VCaP (cell line): ENCODE results near the gene FKBP1A.

ENCODE experiments used
- H3K27ac ChIP-seq: fragments of 450-650 bp; 2 replicates; pipeline ENCODE4 v1.5.1; 2017
- CTCF ChIP-seq: fragments of 450-650 bp; conservative IDR thresholded peaks from 2 replicates; pipeline ENCODE4 v1.5.1; 2017; ENCODE audit warnings: mild to moderate bottlenecking, moderate library complexity

FKBP1A gene

GRCh38 chr20:1424336-1424735, 31.5 kb upstream of the FKBP1A start:
- TF ChIP-seq CTCF: no peak
- H3K27ac ChIP-seq: no peak overlapping the region

GRCh38 chr20:1423625-1424106, 30.8 kb upstream of the FKBP1A start:
- peak; percentile 57 for TF ChIP-seq CTCF
- no peak overlapping the region for H3K27ac ChIP-seq

GRCh38 chr20:1423206-1423605, 30.4 kb upstream of the FKBP1A start:
- H3K27ac ChIP-seq: no peak overlapping the region
- TF ChIP-seq CTCF: no peak

GRCh38 chr20:1422753-1423152, 29.9 kb upstream of the FKBP1A start:
- H3K27ac ChIP-seq: no peak overlapping the region
- TF ChIP-seq CTCF: no peak

GRCh38 chr20:1420066-1420465, 27.2 kb upstream of the FKBP1A start:
- no peak for TF ChIP-seq CTCF
- no peak overlapping the region for H3K27ac ChIP-seq

GRCh38 chr20:1418350-1418749, 25.5 kb upstream of the FKBP1A start:
- no peak overlapping the region for H3K27ac ChIP-seq
- no peak for TF ChIP-seq CTCF

GRCh38 chr20:1417790-1418189, 24.9 kb upstream of the FKBP1A start:
- TF ChIP-seq CTCF: no peak
- H3K27ac ChIP-seq: no peak overlapping the region

- no peak for TF ChIP-seq CTCF
- H3K27ac ChIP-seq: no peak overlapping the region
Measured at GRCh38 chr20:1417273-1417672, 24.4 kb upstream of the FKBP1A start.
